NCI-H1048 (cell line): ENCODE data around the gene SEZ6L.

Source experiments
- DNase-seq: peaks from one replicate; lab custom pipeline; 2025; lab: John Stamatoyannopoulos, UW

The SEZ6L gene

GRCh38 chr22:26169315-26170111 is at the start of gene SEZ6L:
Gene SEZ6L (plus strand): TSS chr22:26169462. CDS start chr22:26169670, 208 bp downstream.
- DNase-seq: no peak

DNA sequence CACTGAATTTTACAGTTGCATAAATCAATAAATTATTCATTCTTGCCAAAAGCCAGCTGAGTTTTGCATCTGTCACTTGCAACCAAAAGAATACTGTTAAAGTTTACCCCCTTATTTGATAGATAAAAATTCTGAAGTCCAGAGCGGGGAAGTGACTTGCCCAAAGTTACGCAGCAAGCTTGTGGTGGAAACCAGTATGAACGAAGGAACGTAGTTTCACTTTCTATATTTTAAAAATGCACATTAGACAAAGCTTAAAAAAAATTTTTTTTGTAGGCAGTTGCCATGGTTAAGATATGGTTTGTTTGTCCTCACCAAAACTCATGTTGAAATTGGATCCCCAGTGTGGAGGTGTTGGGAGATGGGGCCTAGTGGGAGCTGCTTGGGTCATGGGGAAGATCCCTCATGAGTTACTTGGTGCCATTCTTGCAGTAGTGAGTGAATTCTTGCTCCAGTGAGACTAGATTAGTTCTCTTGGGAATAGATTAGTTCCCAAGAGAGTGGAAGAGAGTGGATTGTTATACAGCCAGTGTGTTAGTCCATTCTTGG is 46.3 kb upstream of the SEZ6L start:
- DNase-seq: no peak

DNA sequence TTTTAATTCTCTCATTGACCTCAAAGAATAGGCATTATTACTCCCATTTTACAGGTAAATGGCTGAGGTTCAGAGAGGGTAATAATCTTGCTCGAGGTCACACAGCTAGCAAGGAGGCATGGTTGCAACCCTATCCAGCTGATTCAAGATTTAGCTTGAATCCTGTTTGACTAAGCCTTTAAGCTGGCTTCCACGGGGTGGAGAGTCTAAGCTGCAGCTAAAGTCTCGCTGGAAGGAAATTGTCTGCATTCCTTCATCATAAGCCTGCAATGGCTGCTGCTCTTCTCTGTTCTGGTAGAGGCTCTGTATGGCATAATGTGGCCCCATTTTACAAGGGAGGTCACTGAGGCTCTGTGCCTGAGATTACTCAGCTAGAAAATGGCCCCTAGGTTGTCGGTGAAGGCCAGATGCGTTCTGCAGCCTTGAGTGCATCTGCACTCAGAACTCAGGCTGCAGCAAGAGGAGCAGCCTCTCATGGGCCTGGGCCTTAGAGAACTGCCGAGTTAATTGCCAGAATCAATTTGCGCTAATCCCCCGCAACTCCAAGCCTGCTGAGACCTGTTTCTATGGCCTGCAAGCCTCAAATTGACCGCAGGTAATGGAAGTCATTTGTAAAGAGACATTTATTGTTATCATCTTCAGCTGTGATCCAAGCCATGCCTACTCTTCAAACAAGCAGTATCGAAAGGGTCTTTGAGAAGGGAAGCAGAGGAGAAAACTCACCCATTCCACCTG is 44.1 kb upstream of the SEZ6L start:
- no peak for DNase-seq

- no peak for DNase-seq
These were observed 42.1 kb upstream of the SEZ6L start for GRCh38 chr22:26127126-26127525.

- DNase-seq: no peak
These were observed 41.7 kb upstream of the SEZ6L start for GRCh38 chr22:26127556-26127955.

- DNase-seq: no peak
These were observed 37.6 kb upstream of the SEZ6L start for GRCh38 chr22:26131589-26132154.

DNA sequence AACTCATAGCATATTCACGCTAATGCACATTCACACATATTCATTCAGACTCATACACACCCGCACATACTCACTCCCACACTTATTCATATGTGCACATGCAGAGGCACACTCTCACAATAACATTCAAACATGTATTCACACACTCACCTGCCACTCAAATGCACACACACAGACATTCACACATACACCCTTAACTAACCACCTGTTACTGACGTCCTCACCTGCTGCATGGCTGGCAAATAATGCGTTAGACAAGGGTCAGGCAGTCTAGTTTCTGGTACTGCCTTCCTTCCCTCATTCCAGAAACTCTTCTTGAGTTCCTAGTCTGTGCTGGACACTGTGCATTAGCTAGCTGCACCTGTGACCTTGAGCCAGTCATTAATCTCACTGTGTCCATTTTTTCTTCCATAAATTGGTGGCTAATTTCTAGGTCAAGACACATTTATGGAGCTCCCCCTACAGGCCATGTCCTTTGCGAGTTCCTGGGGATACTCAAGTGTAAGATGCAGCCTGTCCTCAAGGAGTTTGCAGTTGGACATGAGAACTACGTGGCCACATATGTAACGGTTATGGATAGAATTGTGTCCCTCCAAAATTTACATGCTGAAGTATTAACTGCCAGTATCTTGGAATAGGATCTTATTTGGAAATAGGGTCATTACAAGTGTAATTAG is 34.5 kb upstream of the SEZ6L start:
- no peak for DNase-seq

DNA sequence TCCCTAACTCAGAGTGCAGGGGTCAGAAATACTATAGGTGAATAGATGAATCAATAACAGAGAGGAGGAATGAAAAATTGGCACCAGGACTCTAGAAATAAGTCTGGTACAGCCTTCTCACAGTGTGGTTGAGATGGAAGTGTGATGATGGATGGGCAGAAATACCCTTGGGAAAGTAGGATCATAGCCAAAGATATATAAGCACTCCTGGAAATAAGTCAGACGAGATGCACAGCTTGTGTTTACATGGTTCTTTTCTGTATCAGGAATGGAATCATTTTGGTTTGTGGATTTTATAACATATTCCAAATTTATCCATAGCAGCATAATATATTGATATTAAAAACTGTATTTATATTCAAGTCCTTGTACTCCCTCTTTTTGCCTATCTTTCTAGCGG is 33.5 kb upstream of the SEZ6L start:
- DNase-seq: no peak

- no peak for DNase-seq
These were observed 30.0 kb upstream of the SEZ6L start for GRCh38 chr22:26139310-26139709.

- DNase-seq: no peak
These were observed 27.4 kb upstream of the SEZ6L start for GRCh38 chr22:26141831-26142230.

DNA sequence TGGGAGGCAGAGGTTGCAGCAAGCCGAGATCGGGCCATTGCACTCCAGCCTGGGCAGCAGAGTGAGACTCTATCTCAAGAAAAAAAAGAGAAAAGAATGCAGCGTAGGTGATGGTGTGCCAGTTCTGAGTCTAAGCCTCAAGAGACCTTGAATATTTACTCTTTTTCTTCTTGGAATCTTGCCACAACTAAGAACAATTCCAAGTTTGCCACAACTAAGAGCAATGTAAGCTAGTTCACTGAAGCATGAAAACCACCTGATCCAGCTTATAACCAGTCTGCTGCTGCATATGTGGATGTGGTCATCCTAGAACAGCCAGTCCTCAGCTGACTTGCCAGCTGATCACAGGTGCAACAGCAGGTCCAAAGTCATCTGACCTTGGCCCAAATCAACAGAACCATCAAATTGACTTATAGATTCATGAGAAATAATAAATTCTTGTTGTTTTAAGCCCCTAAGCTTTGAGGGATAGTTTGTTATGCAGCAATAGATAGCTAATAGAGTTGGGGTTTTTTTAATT is 25.4 kb upstream of the SEZ6L start:
- DNase-seq: no peak

- no peak for DNase-seq
These were observed 9.4 kb upstream of the SEZ6L start for GRCh38 chr22:26159886-26160285.

- no peak for DNase-seq
These were observed 7.5 kb upstream of the SEZ6L start for GRCh38 chr22:26161746-26162145.

DNA sequence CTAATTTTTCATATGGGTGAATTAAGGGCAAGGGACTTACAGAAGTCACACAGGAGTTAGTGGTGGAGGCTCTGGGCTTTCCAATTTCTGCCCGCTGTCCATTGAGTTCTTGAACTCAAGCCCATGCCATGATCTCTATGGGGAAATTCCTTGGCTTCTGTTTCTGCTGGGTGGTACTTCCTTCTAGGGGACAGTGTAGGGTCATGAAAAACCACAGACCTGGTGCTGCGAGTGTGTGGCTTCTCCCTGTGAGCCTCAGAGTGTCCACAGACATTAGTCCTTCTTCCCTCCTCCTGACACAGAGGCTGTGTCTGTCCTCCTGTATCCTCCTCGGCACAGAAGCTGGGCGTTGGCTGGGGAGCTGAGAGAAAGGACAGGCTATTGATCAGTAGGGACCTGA is 6.3 kb upstream of the SEZ6L start:
- no peak for DNase-seq

DNA sequence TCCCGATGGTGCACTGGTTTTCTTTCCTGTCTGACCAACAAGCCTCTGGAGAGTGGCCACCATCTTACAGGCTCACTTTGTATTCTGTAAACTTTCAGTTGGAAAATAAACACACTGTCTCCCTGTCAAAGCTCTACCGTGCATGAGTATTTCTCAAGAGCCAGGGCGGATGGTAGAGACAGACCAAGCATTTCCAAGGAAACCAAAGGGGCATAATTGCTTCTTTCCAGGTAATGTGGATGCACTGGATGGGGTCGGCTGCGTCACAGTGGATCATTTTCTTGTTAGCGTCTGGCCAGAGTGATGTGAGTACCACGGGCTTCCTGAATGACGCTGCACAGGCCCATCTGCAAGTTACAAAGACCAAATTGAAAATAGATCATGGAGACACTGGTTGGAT is 5.1 kb upstream of the SEZ6L start:
- DNase-seq: no peak

DNA sequence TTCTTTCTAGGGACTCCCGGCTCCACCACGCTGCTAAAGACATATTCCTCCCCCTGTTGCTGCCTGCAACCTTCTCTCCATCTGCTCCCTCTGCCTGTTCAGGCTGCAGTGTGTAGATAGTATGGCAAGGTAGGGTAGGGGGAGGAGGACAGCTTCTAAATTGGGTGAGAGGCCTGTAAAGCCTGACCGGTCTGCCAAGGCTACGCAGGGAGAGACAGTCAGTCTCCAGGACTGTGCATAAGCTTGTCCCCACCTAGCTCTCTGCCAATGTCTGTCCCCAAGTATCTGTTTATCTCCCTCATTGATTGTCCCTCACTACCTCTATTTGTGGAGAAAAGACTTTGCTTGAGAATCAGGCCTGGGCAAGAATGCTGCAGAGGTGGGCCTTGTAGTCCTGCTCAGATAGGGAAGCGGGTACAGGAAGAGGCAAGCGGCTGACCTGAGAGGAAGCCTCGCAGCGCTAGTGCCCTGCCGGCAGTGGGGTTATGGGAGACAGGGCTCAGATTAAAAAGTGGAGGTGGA is 871 bp upstream of the SEZ6L start:
- no peak for DNase-seq

- no peak for DNase-seq
These were observed 335 bp upstream of the SEZ6L start for GRCh38 chr22:26168939-26169314.

DNA sequence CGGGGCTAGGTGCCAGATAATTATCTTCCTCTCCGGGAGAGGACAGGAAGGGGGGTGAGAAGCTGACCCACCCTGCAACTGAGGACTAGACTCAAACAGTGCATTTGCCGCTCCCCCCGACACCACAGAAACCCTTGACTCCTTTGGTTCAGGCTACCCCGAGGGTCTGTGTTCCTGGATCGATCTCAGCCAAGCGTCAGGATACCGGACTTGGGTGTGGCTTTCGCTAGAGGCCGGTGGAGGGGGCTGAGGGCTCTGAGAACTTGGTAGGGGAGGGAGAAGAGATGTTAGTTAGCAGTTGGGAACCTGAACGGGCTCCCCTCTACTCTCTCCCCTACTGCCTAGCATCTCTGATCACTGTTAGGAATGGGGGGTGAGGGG is 840 bp downstream of the SEZ6L start:
- no peak for DNase-seq

- DNase-seq: no peak
These were observed 1.7 kb downstream of the SEZ6L start for GRCh38 chr22:26170795-26171580.

- no peak for DNase-seq
These were observed 3.2 kb downstream of the SEZ6L start for GRCh38 chr22:26172389-26172990.

GRCh38 chr22:26174280-26174679 is 5.0 kb downstream of the SEZ6L start:
- no peak for DNase-seq
